Umbilical cord (tissue), 2 donors: ENCODE measurements around the gene LORICRIN. TPM values are rescaled to one million over a fixed set of nuclear protein-coding genes. Genes with fewer than 3 reads are reported as not detected.

Source experiments
- DNase-seq: peaks from one replicate; pipeline ENCODE4 v3.0.0-alpha.2; 2015; ENCODE audit warnings: low spot score
- total RNA-seq: library from RNA; depleted of rRNA; stranded (reverse); fragments of >200 nt; gene quantifications from one replicate; pipeline ENCODE4 v1.2.3, GENCODE V29; 2014; ENCODE audit warnings: low replicate concordance; ENCODE audit not compliant: insufficient read depth

LORICRIN gene
- total RNA-seq, 1 donor from 2014 or later: not detected

- no peak for DNase-seq
These were observed 11.2 kb upstream of the LORICRIN start for GRCh38 chr1:153248176-153248879.

- DNase-seq: no peak
These were observed 9.3 kb upstream of the LORICRIN start for GRCh38 chr1:153250166-153250565.

GRCh38 chr1:153251087-153251486, 8.4 kb upstream of the LORICRIN start:
- no peak for DNase-seq

GRCh38 chr1:153251562-153251961, 7.9 kb upstream of the LORICRIN start:
- DNase-seq: no peak

GRCh38 chr1:153251988-153252387, 7.5 kb upstream of the LORICRIN start:
- DNase-seq: no peak

GRCh38 chr1:153253076-153253475, 6.4 kb upstream of the LORICRIN start:
- no peak for DNase-seq

GRCh38 chr1:153253693-153254092, 5.8 kb upstream of the LORICRIN start:
- DNase-seq: no peak

GRCh38 chr1:153260585-153261280, 1.2 kb downstream of the LORICRIN start:
- peak; percentile 14 for DNase-seq

GRCh38 chr1:153261281-153262069, 2.0 kb downstream of the LORICRIN start:
- peak; percentile 36 for DNase-seq

- no peak for DNase-seq
These were observed 2.5 kb downstream of the LORICRIN start for GRCh38 chr1:153262070-153262366.

GRCh38 chr1:153262462-153263157, 3.1 kb downstream of the LORICRIN start:
- DNase-seq: no peak

GRCh38 chr1:153265457-153265856, 6.0 kb downstream of the LORICRIN start:
- no peak for DNase-seq

- no peak for DNase-seq
These were observed 12.2 kb downstream of the LORICRIN start for GRCh38 chr1:153271711-153272110.

- no peak for DNase-seq
These were observed 12.7 kb downstream of the LORICRIN start for GRCh38 chr1:153272186-153272585.

GRCh38 chr1:153277852-153278251, 18.4 kb downstream of the LORICRIN start:
- DNase-seq: no peak

GRCh38 chr1:153288634-153289275, 29.3 kb downstream of the LORICRIN start:
- DNase-seq: no peak

GRCh38 chr1:153291514-153291913, 32.0 kb downstream of the LORICRIN start:
- no peak for DNase-seq

GRCh38 chr1:153292185-153292584, 32.7 kb downstream of the LORICRIN start:
- no peak for DNase-seq

GRCh38 chr1:153292740-153293479, 33.4 kb downstream of the LORICRIN start:
- no peak for DNase-seq

- no peak for DNase-seq
These were observed 33.9 kb downstream of the LORICRIN start for GRCh38 chr1:153293480-153293775.

- no peak for DNase-seq
These were observed 34.4 kb downstream of the LORICRIN start for GRCh38 chr1:153293851-153294250.
